IMR-90 (cell line): ENCODE results near the gene DPP10. TPM values are rescaled to one million over a fixed set of nuclear protein-coding genes. Genes with fewer than 3 reads are reported as not detected.

Experiments used
- ATAC-seq: fragments of 200-7000 bp; cut with Tn5 transposase; 2 replicates; pipeline ENCODE4 v1.9.1; 2020; ENCODE audit warnings: low read depth, mild to moderate bottlenecking, moderate library complexity
- BruUV-seq: library from RNA; stranded (reverse); fragments of 400-500 nt; replicated peaks from 2 replicates; lab custom pipeline; 2021; lab: Mats Ljungman, UMichigan
- CTCF ChIA-PET: fragments of 300-600 bp; formaldehyde crosslinking; extraction: SDS; loops from one replicate; lab custom pipeline; 2021; ENCODE audit warnings: antibody characterized with exemption; lab: Yijun Ruan, JAX
- POLR2A ChIA-PET: fragments of 300-600 bp; sonication (Branson Sonifier 250); formaldehyde crosslinking; loops from one replicate; lab custom pipeline; 2022; ENCODE audit warnings: antibody characterized with exemption; ENCODE audit not compliant: unreplicated experiment; lab: Charles Lee
- DNase-seq: peaks from one replicate; pipeline ENCODE4 v3.0.0; 2013
- H2AFZ ChIP-seq: replicated peaks from 2 replicates; pipeline ENCODE3; 2013; ENCODE audit warnings: low read length, mild to moderate bottlenecking; ENCODE audit not compliant: poor library complexity
- H2AK5ac ChIP-seq: 2 replicates; pipeline ENCODE4 v1.6.1; 2013; ENCODE audit warnings: low read depth, low read length, inconsistent platforms
- H2AK9ac ChIP-seq: replicated peaks from 2 replicates; pipeline ENCODE3; 2013; ENCODE audit warnings: mild to moderate bottlenecking, low read depth, low read length, moderate library complexity; ENCODE audit not compliant: poor library complexity
- H2BK120ac ChIP-seq: 2 replicates; pipeline ENCODE4 v1.6.1; 2013; ENCODE audit warnings: low read depth, low read length, inconsistent platforms
- H2BK15ac ChIP-seq: 3 replicates; pipeline ENCODE4 v1.6.1; 2013; ENCODE audit warnings: low read depth, low read length, inconsistent platforms
- H2BK20ac ChIP-seq: 2 replicates; pipeline ENCODE4 v1.6.1; 2013; ENCODE audit warnings: low read depth, mild to moderate bottlenecking, inconsistent platforms, low read length, moderate library complexity
- H2BK5ac ChIP-seq: 2 replicates; pipeline ENCODE4 v1.6.1; 2013; ENCODE audit warnings: mild to moderate bottlenecking, low read depth, low read length, inconsistent platforms; ENCODE audit not compliant: poor library complexity, severe bottlenecking
- H3K14ac ChIP-seq: replicated peaks from 2 replicates; pipeline ENCODE4 v1.6.1; 2013; ENCODE audit warnings: low read depth, low read length, inconsistent platforms
- H3K18ac ChIP-seq: 2 replicates; pipeline ENCODE4 v1.6.1; 2013; ENCODE audit warnings: low read depth, low read length, control low read depth
- H3K23ac ChIP-seq: 2 replicates; pipeline ENCODE4 v1.6.1; 2013; ENCODE audit warnings: low read depth, low read length, inconsistent platforms
- H3K27ac ChIP-seq: 2 replicates; pipeline ENCODE4 v1.5.1; 2013; ENCODE audit warnings: mild to moderate bottlenecking, control low read depth, low read length; ENCODE audit not compliant: insufficient read depth
- H3K27me3 ChIP-seq: 2 replicates; pipeline ENCODE4 v1.6.1; 2013; ENCODE audit warnings: low read length; ENCODE audit not compliant: control insufficient read depth, insufficient read depth
- H3K36me3 ChIP-seq: 2 replicates; pipeline ENCODE4 v1.6.1; 2013; ENCODE audit warnings: low read length, mixed read lengths; ENCODE audit not compliant: control insufficient read depth, insufficient read depth
- H3K4ac ChIP-seq: 2 replicates; pipeline ENCODE4 v1.6.1; 2013; ENCODE audit warnings: low read depth, low read length, inconsistent platforms
- H3K4me1 ChIP-seq: 2 replicates; pipeline ENCODE4 v1.6.1; 2013; ENCODE audit warnings: low read length, mixed read lengths; ENCODE audit not compliant: control insufficient read depth, insufficient read depth
- H3K4me2 ChIP-seq: 2 replicates; pipeline ENCODE4 v1.6.1; 2013; ENCODE audit warnings: low read depth, mild to moderate bottlenecking, control low read depth, low read length, moderate library complexity
- H3K4me3 ChIP-seq: 2 replicates; pipeline ENCODE4 v1.5.1; 2013; ENCODE audit warnings: low read depth, mild to moderate bottlenecking, control low read depth, low read length, moderate library complexity; ENCODE audit not compliant: insufficient read depth
- H3K56ac ChIP-seq: 2 replicates; pipeline ENCODE4 v1.6.1; 2013; ENCODE audit warnings: low read length, inconsistent platforms; ENCODE audit not compliant: insufficient read depth; ENCODE audit errors: extremely low read depth
- H3K79me1 ChIP-seq, 2 experiments: 2 replicates each; pipeline ENCODE4 v1.6.1; 2013; ENCODE audit warnings: low read length in 2 of 2, inconsistent platforms in 1 of 2, low read depth in 1 of 2
- H3K9ac ChIP-seq: 2 replicates; pipeline ENCODE4 v1.6.1; 2013; ENCODE audit warnings: low read depth, low read length, control low read depth
- H3K9me1 ChIP-seq: 2 replicates; pipeline ENCODE4 v1.6.1; 2013; ENCODE audit warnings: low read length, inconsistent platforms; ENCODE audit not compliant: insufficient read depth
- H3K9me3 ChIP-seq: 2 replicates; pipeline ENCODE4 v1.6.1; 2013; ENCODE audit warnings: low read length; ENCODE audit not compliant: control insufficient read depth, insufficient read depth
- H4K20me1 ChIP-seq: 2 replicates; pipeline ENCODE4 v1.6.1; 2013; ENCODE audit warnings: low read length, inconsistent platforms; ENCODE audit not compliant: insufficient read depth
- H4K5ac ChIP-seq: 2 replicates; pipeline ENCODE4 v1.6.1; 2013; ENCODE audit warnings: mild to moderate bottlenecking, low read depth, low read length, control low read depth
- H4K8ac ChIP-seq, 2 experiments: 2 replicates each; pipeline ENCODE4 v1.6.1; 2013; ENCODE audit warnings: low read depth in 2 of 2, low read length in 2 of 2, control low read depth in 1 of 2, inconsistent platforms in 1 of 2
- H4K91ac ChIP-seq: 2 replicates; pipeline ENCODE4 v1.6.1; 2013; ENCODE audit warnings: low read depth, low read length, inconsistent platforms; ENCODE audit not compliant: insufficient read depth
- BHLHE40 ChIP-seq: fragments of 150-350 bp; IDR thresholded peaks from 2 replicates; pipeline ENCODE4 v1.6.1; 2016; ENCODE audit warnings: mild to moderate bottlenecking, low read depth, low read length
- CEBPB ChIP-seq: IDR thresholded peaks from 2 replicates; pipeline ENCODE4 v1.6.1; 2012; ENCODE audit warnings: low read depth, low read length, improper control_type of control experiment
- CHD1 ChIP-seq: IDR thresholded peaks from 2 replicates; pipeline ENCODE4 v1.6.1; 2012; ENCODE audit warnings: low read depth, low read length, improper control_type of control experiment
- ELK1 ChIP-seq: fragments of 150-350 bp; IDR thresholded peaks from 2 replicates; pipeline ENCODE4 v1.6.1; 2016; ENCODE audit warnings: low read depth, mild to moderate bottlenecking, low read length, moderate library complexity, borderline replicate concordance
- FOS ChIP-seq: fragments of 150-350 bp; IDR thresholded peaks from 2 replicates; pipeline ENCODE4 v1.6.1; 2016; ENCODE audit warnings: low read depth, low read length
- MAZ ChIP-seq: IDR thresholded peaks from 2 replicates; pipeline ENCODE4 v1.6.1; 2012; ENCODE audit warnings: low read depth, mild to moderate bottlenecking, low read length, improper control_type of control experiment, moderate library complexity, borderline replicate concordance
- MXI1 ChIP-seq: IDR thresholded peaks from 2 replicates; pipeline ENCODE4 v1.6.1; 2012; ENCODE audit warnings: low read depth, mild to moderate bottlenecking, low read length, moderate library complexity, borderline replicate concordance
- POLR2A ChIP-seq: IDR thresholded peaks from 2 replicates; pipeline ENCODE4 v1.6.1; 2012; ENCODE audit warnings: mild to moderate bottlenecking, low read depth, low read length
- RAD21 ChIP-seq: IDR thresholded peaks from 2 replicates; pipeline ENCODE4 v1.6.1; 2012; ENCODE audit warnings: low read length, improper control_type of control experiment
- RCOR1 ChIP-seq: IDR thresholded peaks from 2 replicates; pipeline ENCODE4 v1.6.1; 2012; ENCODE audit warnings: mild to moderate bottlenecking, low read length, improper control_type of control experiment; ENCODE audit not compliant: insufficient replicate concordance
- RFX5 ChIP-seq: IDR thresholded peaks from 2 replicates; pipeline ENCODE4 v1.8.0; 2012; ENCODE audit warnings: low read depth, mild to moderate bottlenecking, low read length, moderate library complexity
- SMC3 ChIP-seq: fragments of 150-350 bp; IDR thresholded peaks from 2 replicates; pipeline ENCODE4 v1.6.1; 2016; ENCODE audit warnings: low read depth, mild to moderate bottlenecking, antibody characterized with exemption, low read length, moderate library complexity
- USF2 ChIP-seq: fragments of 150-350 bp; IDR thresholded peaks from 2 replicates; pipeline ENCODE4 v1.6.1; 2017; ENCODE audit warnings: mild to moderate bottlenecking, antibody characterized with exemption, low read length, low read depth
- WGBS, 2 experiments: methylation state at CpG; one replicate each; pipeline versions ENCODE4 v1.1.5 to v1.1.7; 2013; ENCODE audit warnings: missing lambda C conversion rate in 2 of 2; ENCODE audit not compliant: insufficient read length in 1 of 2; ENCODE audit errors: extremely low coverage in 2 of 2; 5-methylcytosine and 5-hydroxymethylcytosine counted together
- dilution Hi-C: fragments of 300-500 bp; cut with HindIII; formaldehyde crosslinking; loops from one replicate; pipeline ENCODE4 v1.14.3; 2018; ENCODE audit warnings: low sequenced_read_pairs; ENCODE audit not compliant: unreplicated experiment
- in situ Hi-C: fragments of 300-500 bp; cut with MboI; formaldehyde crosslinking; loops from 3 replicates; pipeline ENCODE4 v1.14.3; 2019; ENCODE audit warnings: low sequenced_read_pairs, inconsistent platforms, mixed read lengths
- intact Hi-C: fragments of 100-400 bp; cut with micrococcal nuclease; formaldehyde crosslinking; loops from 2 replicates; pipeline ENCODE4 v1.10.0; 2022
- polyA plus RNA-seq, 3 experiments: library from polyadenylated mRNA; depleted of rRNA; stranded (reverse); fragments of >200 nt; gene quantifications; 2 replicates each; pipeline ENCODE4 v1.2.3, GENCODE V29; 2012; ENCODE audit warnings: low replicate concordance in 1 of 3
- total RNA-seq: library from RNA; depleted of rRNA; stranded (reverse); fragments of >200 nt; gene quantifications from 2 replicates; pipeline ENCODE4 v1.2.3, GENCODE V29; 2012
- TF ChIP-seq, protein P1 (sequence below): conservative IDR thresholded peaks from 2 replicates; pipeline ENCODE4 v1.5.1; 2012; ENCODE audit warnings: mild to moderate bottlenecking, low read depth, low read length, improper control_type of control experiment

Gene DPP10
- total and polyA plus RNA-seq, 2 of the 4 experiments (the other 2 are of a cell fraction) = not detected

DNA sequence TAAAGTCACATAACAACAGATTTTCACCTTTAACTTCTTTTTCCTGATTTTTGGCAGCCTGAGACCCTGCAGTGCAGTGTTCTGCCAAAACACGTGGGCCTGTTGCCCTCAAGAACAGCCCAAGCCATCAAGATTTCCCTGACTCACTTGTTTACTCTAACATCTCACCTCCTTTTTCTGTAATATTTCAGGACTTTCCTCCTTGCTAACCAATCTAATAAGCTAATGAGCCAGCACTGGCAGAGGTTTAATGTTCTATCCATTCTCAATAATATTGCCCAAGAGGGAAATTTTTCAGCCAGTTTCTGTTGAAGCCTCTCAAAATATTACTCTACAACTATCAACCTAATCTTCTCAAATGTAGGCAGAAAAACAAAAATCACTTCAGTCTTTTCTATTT lies 635.2 kb downstream of the DPP10 start:
- no peaks in the 10 kb centered on the region for H3K9me1 ChIP-seq
- H4K5ac ChIP-seq = no peak overlapping the region
- CTCF ChIA-PET = no interaction called here
- H3K9me3 ChIP-seq = peaks cover 4% of the 10 kb centered on the region
- dilution Hi-C loops = no loop called here
- in situ Hi-C loops = no loop called here
- no peak overlapping the region for H2BK5ac ChIP-seq
- 0% methylated on average over 1 of the region's 1 CpG; no CpG with 5 or more reads in 1 of the 2 experiments for WGBS, 2 experiments
- no TSS peak for BruUV-seq
- ATAC-seq (no peak), DNase-seq (no peak)
- POLR2A ChIA-PET = no interaction called here
- no peak overlapping the region for H3K9ac ChIP-seq
- H3K27me3 ChIP-seq = no peaks in the 10 kb centered on the region
- no peaks in the 10 kb centered on the region for H3K4me1 ChIP-seq
- H3K4me2 ChIP-seq = no peak overlapping the region
- no peak overlapping the region for H2AFZ ChIP-seq
- no peak overlapping the region for H4K91ac ChIP-seq
- no peak overlapping the region for H3K27ac ChIP-seq
- TF ChIP-seq MAZ (no peak), USF2 (no peak), POLR2A (no peak), CEBPB (no peak), BHLHE40 (no peak), MXI1 (no peak), RFX5 (no peak), CHD1 (no peak), ELK1 (no peak), SMC3 (no peak), RCOR1 (no peak), RAD21 (no peak), FOS (no peak)
- TF ChIP-seq, protein P1, sequence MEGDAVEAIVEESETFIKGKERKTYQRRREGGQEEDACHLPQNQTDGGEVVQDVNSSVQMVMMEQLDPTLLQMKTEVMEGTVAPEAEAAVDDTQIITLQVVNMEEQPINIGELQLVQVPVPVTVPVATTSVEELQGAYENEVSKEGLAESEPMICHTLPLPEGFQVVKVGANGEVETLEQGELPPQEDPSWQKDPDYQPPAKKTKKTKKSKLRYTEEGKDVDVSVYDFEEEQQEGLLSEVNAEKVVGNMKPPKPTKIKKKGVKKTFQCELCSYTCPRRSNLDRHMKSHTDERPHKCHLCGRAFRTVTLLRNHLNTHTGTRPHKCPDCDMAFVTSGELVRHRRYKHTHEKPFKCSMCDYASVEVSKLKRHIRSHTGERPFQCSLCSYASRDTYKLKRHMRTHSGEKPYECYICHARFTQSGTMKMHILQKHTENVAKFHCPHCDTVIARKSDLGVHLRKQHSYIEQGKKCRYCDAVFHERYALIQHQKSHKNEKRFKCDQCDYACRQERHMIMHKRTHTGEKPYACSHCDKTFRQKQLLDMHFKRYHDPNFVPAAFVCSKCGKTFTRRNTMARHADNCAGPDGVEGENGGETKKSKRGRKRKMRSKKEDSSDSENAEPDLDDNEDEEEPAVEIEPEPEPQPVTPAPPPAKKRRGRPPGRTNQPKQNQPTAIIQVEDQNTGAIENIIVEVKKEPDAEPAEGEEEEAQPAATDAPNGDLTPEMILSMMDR = no peak
- H3K4me3 ChIP-seq = no peak overlapping the region
- no peak overlapping the region for H2BK15ac ChIP-seq
- intact Hi-C loops = no loop called here
- no peak overlapping the region for H3K18ac ChIP-seq
- no peaks in the 10 kb centered on the region for H4K20me1 ChIP-seq
- H4K8ac ChIP-seq = no peak overlapping the region
- H3K79me1 ChIP-seq = no peaks in the 10 kb centered on the region
- no peak overlapping the region for H2BK120ac ChIP-seq
- H3K56ac ChIP-seq = no peak overlapping the region
- H2AK5ac ChIP-seq = no peak overlapping the region
- no peaks in the 10 kb centered on the region for H3K36me3 ChIP-seq
- H3K14ac ChIP-seq = no peak overlapping the region
- H2BK20ac ChIP-seq = no peak overlapping the region
- H3K4ac ChIP-seq = no peak overlapping the region
- no peak overlapping the region for H3K23ac ChIP-seq
- H2AK9ac ChIP-seq = no peak overlapping the region
